Smooth muscle cell (in vitro differentiated cells): Measurements from ENCODE around the gene LYPLA2. TPM values are rescaled to one million over a fixed set of nuclear protein-coding genes. Genes with fewer than 3 reads are reported as not detected.
"Not testable (repeated sequence)": the region's sequence is repeated elsewhere in the genome, so short reads cannot be mapped to it uniquely, and the experiment has no call there.

Source experiments
- DNase-seq: peaks from one replicate; lab custom pipeline; 2025; ENCODE audit not compliant: unreplicated experiment; lab: John Stamatoyannopoulos, UW
- H2AFZ ChIP-seq: fragments of 200-600 bp; sonication (generic); 2 replicates; pipeline ENCODE4 v1.6.0; 2016; ENCODE audit warnings: antibody characterized with exemption, low read depth, mild to moderate bottlenecking
- H3F3A ChIP-seq: fragments of 200-600 bp; sonication (generic); 2 replicates; pipeline ENCODE4 v1.6.0; 2017; ENCODE audit warnings: antibody characterized with exemption, low read depth
- H3K27ac ChIP-seq: fragments of 200-600 bp; sonication (generic); 2 replicates; pipeline ENCODE4 v1.5.1; 2016; ENCODE audit warnings: low read depth, mild to moderate bottlenecking
- H3K27me3 ChIP-seq: fragments of 200-600 bp; sonication (generic); 2 replicates; pipeline ENCODE4 v1.6.1; 2016; ENCODE audit warnings: low read depth, mild to moderate bottlenecking
- H3K36me3 ChIP-seq: fragments of 200-600 bp; sonication (generic); 2 replicates; pipeline ENCODE4 v1.5.1; 2016; ENCODE audit warnings: low read depth
- H3K4me1 ChIP-seq: fragments of 200-600 bp; sonication (generic); 2 replicates; pipeline ENCODE4 v1.5.1; 2016; ENCODE audit warnings: low read depth
- H3K4me2 ChIP-seq: fragments of 200-600 bp; sonication (generic); 2 replicates; pipeline ENCODE4 v1.6.0; 2016; ENCODE audit warnings: mild to moderate bottlenecking
- H3K4me3 ChIP-seq: fragments of 200-600 bp; sonication (generic); 2 replicates; pipeline ENCODE4 v1.5.1; 2016; ENCODE audit warnings: mild to moderate bottlenecking
- H3K79me2 ChIP-seq: fragments of 200-600 bp; sonication (generic); 2 replicates; pipeline ENCODE4 v1.6.0; 2016; ENCODE audit warnings: low read depth, mild to moderate bottlenecking
- H3K9ac ChIP-seq: fragments of 200-600 bp; sonication (generic); 2 replicates; pipeline ENCODE4 v1.6.0; 2016; ENCODE audit warnings: low read depth
- H3K9me3 ChIP-seq: fragments of 200-600 bp; sonication (generic); replicated peaks from 2 replicates; pipeline ENCODE4 v1.5.1; 2016; ENCODE audit warnings: low read depth
- H4K20me1 ChIP-seq: fragments of 200-600 bp; sonication (generic); 2 replicates; pipeline ENCODE4 v1.6.0; 2016; ENCODE audit warnings: low read depth
- CTCF ChIP-seq: fragments of 200-600 bp; sonication (generic); IDR thresholded peaks from 2 replicates; pipeline ENCODE4 v1.5.1; 2017; ENCODE audit warnings: borderline replicate concordance, mild to moderate bottlenecking, antibody characterized with exemption; ENCODE audit not compliant: insufficient read depth, poor library complexity, severe bottlenecking
- WGBS: methylation state at CpG from one replicate; pipeline ENCODE4 v1.1.7; 2016; ENCODE audit warnings: low lambda C conversion rate; 5-methylcytosine and 5-hydroxymethylcytosine counted together
- polyA plus RNA-seq: library from polyadenylated mRNA; unstranded; fragments of >200 nt; fragmentation: Nextera tagmentation; extraction: Ambion mirVana; gene quantifications from 2 replicates; pipeline ENCODE4 v1.2.1, GENCODE V29; 2016
- total RNA-seq: library from RNA; depleted of rRNA; stranded (reverse); fragments of >200 nt; gene quantifications from 2 replicates; pipeline ENCODE4 v1.2.3, GENCODE V29; 2014

LYPLA2 gene
- total and polyA plus RNA-seq, 2 experiments from 2014 or later: 74.9 to 94.3 TPM

GRCh38 chr1:23824711-23825075 lies 33.7 kb downstream of the LYPLA2 start:
- H4K20me1 ChIP-seq: no peaks in the 10 kb centered on the region
- peaks cover 12% of the 10 kb centered on the region for H3K79me2 ChIP-seq
- H3K27ac ChIP-seq: peak overlapping the region; percentile 90
- TF ChIP-seq CTCF: no peak
- H3K9me3 ChIP-seq: no peaks in the 10 kb centered on the region
- 9% methylated on average over 8 of the region's 8 CpGs for WGBS
- no peak for DNase-seq
- peak overlapping the region; percentile 96 for H3K9ac ChIP-seq
- H3K4me1 ChIP-seq: peaks cover 8% of the 10 kb centered on the region
- H3K4me2 ChIP-seq: peak overlapping the region; percentile 94
- peak overlapping the region; percentile 95 for H3K4me3 ChIP-seq
- H3F3A ChIP-seq: no peaks in the 10 kb centered on the region
- peak overlapping the region; percentile 80 for H2AFZ ChIP-seq
- no peaks in the 10 kb centered on the region for H3K36me3 ChIP-seq
- H3K27me3 ChIP-seq: no peaks in the 10 kb centered on the region

GRCh38 chr1:23825076-23825761 lies 34.3 kb downstream of the LYPLA2 start, which contains the start of gene HMGCL:
Gene HMGCL, minus strand, starts transcription at chr1:23825429. Its CDS starts 14 bp downstream, at chr1:23825415.
- no peaks in the 10 kb centered on the region for H3K9me3 ChIP-seq
- H3K79me2 ChIP-seq: peaks cover 12% of the 10 kb centered on the region
- H3K27me3 ChIP-seq: no peaks in the 10 kb centered on the region
- H3K4me3 ChIP-seq: peak within 1 kb of the TSS; percentile 95
- peak within 1 kb of the TSS; percentile 80 for H2AFZ ChIP-seq
- peak within 1 kb of the TSS; percentile 94 for H3K4me2 ChIP-seq
- H3K36me3 ChIP-seq: no peaks in the 10 kb centered on the region
- TF ChIP-seq CTCF: no peak
- peak within 1 kb of the TSS; percentile 96 for H3K9ac ChIP-seq
- peak within 1 kb of the TSS; percentile 90 for H3K27ac ChIP-seq
- H4K20me1 ChIP-seq: no peaks in the 10 kb centered on the region
- peaks cover 8% of the 10 kb centered on the region for H3K4me1 ChIP-seq
- 1% methylated on average over 34 of the region's 42 CpGs for WGBS
- peak; percentile 74 for DNase-seq
- H3F3A ChIP-seq: no peaks in the 10 kb centered on the region

GRCh38 chr1:23825762-23826522 lies 35.0 kb downstream of the LYPLA2 start:
- 66% methylated on average over 24 of the region's 24 CpGs for WGBS
- peaks cover 8% of the 10 kb centered on the region for H3K4me1 ChIP-seq
- peak overlapping the region; percentile 94 for H3K4me2 ChIP-seq
- no peak for DNase-seq
- H3K36me3 ChIP-seq: no peaks in the 10 kb centered on the region
- peak overlapping the region; percentile 90 for H3K27ac ChIP-seq
- no peaks in the 10 kb centered on the region for H4K20me1 ChIP-seq
- no peak for TF ChIP-seq CTCF
- H3K79me2 ChIP-seq: peaks cover 12% of the 10 kb centered on the region
- peak overlapping the region; percentile 80 for H2AFZ ChIP-seq
- H3K4me3 ChIP-seq: peak overlapping the region; percentile 95
- H3F3A ChIP-seq: no peaks in the 10 kb centered on the region
- H3K9me3 ChIP-seq: no peaks in the 10 kb centered on the region
- H3K27me3 ChIP-seq: no peaks in the 10 kb centered on the region
- no peak overlapping the region for H3K9ac ChIP-seq

- over 99% methylated on average over 13 of the region's 13 CpGs for WGBS
- peaks cover 12% of the 10 kb centered on the region for H3K79me2 ChIP-seq
- H3K9ac ChIP-seq, H3K36me3 ChIP-seq, H2AFZ ChIP-seq, H4K20me1 ChIP-seq, H3K4me3 ChIP-seq, H3K9me3 ChIP-seq, H3K4me2 ChIP-seq, H3K27me3 ChIP-seq, H3K4me1 ChIP-seq, H3K27ac ChIP-seq, H3F3A ChIP-seq, DNase-seq: not testable (repeated sequence)
Measured at GRCh38 chr1:23826590-23826989, 35.6 kb downstream of the LYPLA2 start.
